ENCODE data around the gene IFI44.

The IFI44 gene

GRCh38 chr1:78690516-78690915 lies 40.9 kb downstream of the IFI44 start:
- no peak overlapping the region for H3K4me3 ChIP-seq (ENCODE audit: low read length)
- no peak for DNase-seq (ENCODE audit: low read depth)
- no peak for TF ChIP-seq CTCF (conservative IDR thresholded peaks at IDR 0.05; ENCODE audit: low read depth, low read length)

DNA sequence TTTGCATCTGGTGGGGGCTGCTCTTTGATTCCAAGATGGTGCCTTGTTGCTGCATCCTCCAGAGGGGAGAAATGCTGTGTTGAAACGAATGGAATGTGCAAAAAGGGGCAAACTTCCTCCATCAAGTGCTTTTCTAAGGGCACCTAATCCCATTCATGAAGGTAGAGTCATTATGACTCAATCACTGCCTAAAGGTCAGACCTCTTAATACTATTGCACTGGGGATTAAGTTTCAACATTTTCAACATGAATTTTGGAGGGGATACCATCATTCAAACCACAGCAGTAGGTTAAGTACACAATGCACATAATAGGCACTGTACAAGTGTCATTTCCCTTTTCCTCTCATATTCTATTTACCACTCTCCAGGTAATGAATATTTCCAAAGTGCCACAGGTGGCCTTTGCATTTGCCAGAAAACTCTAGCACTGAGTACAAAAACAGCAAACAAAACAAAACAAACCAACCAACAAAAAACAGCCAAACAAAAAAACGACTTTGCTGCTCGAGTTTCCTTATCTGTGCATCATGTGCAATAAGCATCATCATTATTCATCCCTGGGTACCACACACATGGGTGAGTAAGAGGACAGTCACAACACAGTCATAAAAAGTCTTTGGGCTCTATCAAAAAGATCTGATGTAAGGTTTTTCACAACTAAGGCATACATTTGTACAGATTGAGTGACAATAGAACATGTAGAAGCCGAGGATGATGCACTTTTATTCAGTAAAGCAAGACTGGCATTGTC lies 42.5 kb downstream of the IFI44 start:
- no peak overlapping the region for H3K4me3 ChIP-seq (ENCODE audit: low read length)
- TF ChIP-seq CTCF (conservative IDR thresholded peaks at IDR 0.05; ENCODE audit: low read depth, low read length), result no peak
- no peak for DNase-seq (ENCODE audit: low read depth)

- H3K4me3 ChIP-seq (ENCODE audit: low read length), result no peak overlapping the region
- no peak for DNase-seq (ENCODE audit: low read depth)
- no peak for TF ChIP-seq CTCF (conservative IDR thresholded peaks at IDR 0.05; ENCODE audit: low read depth, low read length)
These were observed 50.2 kb downstream of the IFI44 start for GRCh38 chr1:78699813-78700212.

GRCh38 chr1:78702426-78702825 lies 52.8 kb downstream of the IFI44 start:
- no peak for DNase-seq (ENCODE audit: low read depth)
- TF ChIP-seq CTCF (conservative IDR thresholded peaks at IDR 0.05; ENCODE audit: low read depth, low read length), result no peak
- H3K4me3 ChIP-seq (ENCODE audit: low read length), result no peak overlapping the region

GRCh38 chr1:78703806-78704205 lies 54.2 kb downstream of the IFI44 start:
- DNase-seq (ENCODE audit: low read depth), result no peak
- TF ChIP-seq CTCF (conservative IDR thresholded peaks at IDR 0.05; ENCODE audit: low read depth, low read length), result no peak
- H3K4me3 ChIP-seq (ENCODE audit: low read length), result no peak overlapping the region

GRCh38 chr1:78712467-78713051 lies 62.9 kb downstream of the IFI44 start:
- TF ChIP-seq CTCF (conservative IDR thresholded peaks at IDR 0.05; ENCODE audit: low read depth, low read length), result no peak
- no peak overlapping the region for H3K4me3 ChIP-seq (ENCODE audit: low read length)
- no peak for DNase-seq (ENCODE audit: low read depth)

DNA sequence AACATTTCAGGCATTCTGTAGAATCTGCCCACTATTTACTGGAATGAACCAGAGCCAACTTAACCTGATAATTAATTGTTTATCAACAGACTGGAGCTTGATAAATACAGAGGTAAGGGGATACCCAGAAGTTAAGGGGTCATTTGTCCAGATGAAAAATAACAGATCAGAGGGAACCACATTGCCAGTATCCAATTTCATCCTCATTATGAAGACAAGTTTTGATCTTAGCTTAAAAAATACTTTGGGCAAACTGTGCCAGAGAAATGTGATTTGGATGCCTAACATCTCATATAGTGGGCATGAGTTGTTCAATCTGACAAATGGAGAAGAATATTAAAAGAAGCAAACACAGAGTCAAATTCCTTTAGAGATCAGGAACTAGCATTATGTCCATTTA lies 63.7 kb downstream of the IFI44 start:
- H3K4me3 ChIP-seq (ENCODE audit: low read length), result no peak overlapping the region
- no peak for TF ChIP-seq CTCF (conservative IDR thresholded peaks at IDR 0.05; ENCODE audit: low read depth, low read length)
- DNase-seq (ENCODE audit: low read depth), result no peak
